Vagina (tissue), 2 donors: ENCODE results near the gene MED8.

Experiments
- CTCF ChIP-seq, 3 experiments: fragments of 450-650 bp in 2 of 3; fragments of 200-600 bp in 1 of 3; sonication (generic) in 1 of 3; IDR thresholded peaks; one replicate each; pipeline ENCODE4 v1.5.1; 2017 to 2019; ENCODE audit warnings: antibody characterized with exemption in 3 of 3, mild to moderate bottlenecking in 2 of 3, moderate library complexity in 2 of 3
- POLR2A ChIP-seq, 2 donors: fragments of 450-650 bp; IDR thresholded peaks; one replicate each; pipeline ENCODE4 v1.6.1; 2017; ENCODE audit warnings: antibody characterized with exemption in 2 of 2, mild to moderate bottlenecking in 2 of 2, moderate library complexity in 2 of 2

- TF ChIP-seq CTCF (IDR thresholded peaks at IDR 0.05) (no peak), POLR2A (IDR thresholded peaks at IDR 0.05) (no peak)
Measured at GRCh38 chr1:43348343-43348808, 41.2 kb downstream of the MED8 start.
